Stimulated activated naive B cell treated with anti-CD40 and anti-IgM and Interleukin-4, amounts not matched to agents 10 μg/mL and 1 μg/mL and 100 μg/mL, for 72 hours (primary cell): ENCODE data around the gene NDST1.
"Not testable (repeated sequence)": the region's sequence is repeated elsewhere in the genome, so short reads cannot be mapped to it uniquely, and the experiment has no call there.

Source experiments
- ATAC-seq, 2 donors: fragments of 150-1000 bp; cut with Tn5 transposase; replicated peaks; 2 replicates each; pipeline ENCODE4 v1.10.0; 2021; ENCODE audit warnings: moderate library complexity in 1 of 2
- DNase-seq: peaks from one replicate; pipeline ENCODE4 v3.0.0; 2021
- H3K27ac Mint-ChIP-seq: one replicate; pipeline ENCODE4 v1.8.0; 2022; ENCODE audit warnings: mild to moderate bottlenecking, mixed read lengths
- H3K27me3 Mint-ChIP-seq, 2 donors: one replicate each; pipeline ENCODE4 v1.8.0; 2022; ENCODE audit warnings: mixed read lengths in 2 of 2
- H3K36me3 Mint-ChIP-seq, 2 donors: one replicate each; pipeline ENCODE4 v1.8.0; 2022; ENCODE audit warnings: mixed read lengths in 2 of 2, mild to moderate bottlenecking in 1 of 2
- H3K4me1 Mint-ChIP-seq, 2 donors: one replicate each; pipeline ENCODE4 v1.8.0; 2022; ENCODE audit warnings: mixed read lengths in 2 of 2, mild to moderate bottlenecking in 1 of 2
- H3K4me3 Mint-ChIP-seq, 2 donors: one replicate each; pipeline ENCODE4 v1.8.0; 2022; ENCODE audit warnings: mild to moderate bottlenecking in 2 of 2, mixed read lengths in 2 of 2, moderate library complexity in 1 of 2
- H3K9me3 Mint-ChIP-seq, 2 donors: one replicate each; pipeline ENCODE4 v1.8.0; 2022; ENCODE audit warnings: mixed read lengths in 2 of 2, mild to moderate bottlenecking in 1 of 2

The NDST1 gene

GRCh38 chr5:150507474-150508276 lies at the start of gene NDST1:
NDST1 (plus strand) TSS chr5:150508131; CDS start chr5:150521255, 13,124 bp downstream.
- no peak for DNase-seq
- H3K27ac Mint-ChIP-seq = no peak within 1 kb of the TSS
- H3K4me3 Mint-ChIP-seq = no peak within 1 kb of the TSS
- peaks cover 5 to 13% of the 10 kb centered on the region in 2 donors for H3K4me1 Mint-ChIP-seq
- H3K9me3 Mint-ChIP-seq = no peaks in the 10 kb centered on the region
- no peak for ATAC-seq
- no peaks in the 10 kb centered on the region for H3K27me3 Mint-ChIP-seq
- H3K36me3 Mint-ChIP-seq = no peaks in the 10 kb centered on the region

- Mint-ChIP-seq H3K36me3 (no peaks in the 10 kb centered on the region), H3K4me1 (peaks cover 24 to 44% of the 10 kb centered on the region in 2 donors), H3K9me3 (no peaks in the 10 kb centered on the region), H3K4me3 (peak overlapping the region; percentile 62 to 78), H3K27ac (no peak overlapping the region), H3K27me3 (no peaks in the 10 kb centered on the region)
- DNase-seq = peak; percentile 78
- peak; percentile 89 to 91 for ATAC-seq
Measured at GRCh38 chr5:150458802-150459557, 49.0 kb upstream of the NDST1 start.

- no peaks in the 10 kb centered on the region for H3K9me3 Mint-ChIP-seq
- no peak for ATAC-seq
- H3K4me3 Mint-ChIP-seq = no peak overlapping the region
- H3K27ac Mint-ChIP-seq = peak overlapping the region; percentile 86
- DNase-seq = no peak
- no peaks in the 10 kb centered on the region for H3K27me3 Mint-ChIP-seq
- H3K4me1 Mint-ChIP-seq = peaks cover 24 to 44% of the 10 kb centered on the region in 2 donors
- H3K36me3 Mint-ChIP-seq = no peaks in the 10 kb centered on the region
Measured at GRCh38 chr5:150460781-150461180, 47.1 kb upstream of the NDST1 start.

- H3K27ac Mint-ChIP-seq = peak overlapping the region; percentile 65
- H3K4me1 Mint-ChIP-seq = peaks cover 24 to 44% of the 10 kb centered on the region in 2 donors
- H3K27me3 Mint-ChIP-seq = no peaks in the 10 kb centered on the region
- peak; percentile 80 to 81 for ATAC-seq
- no peaks in the 10 kb centered on the region for H3K9me3 Mint-ChIP-seq
- peak; percentile 54 for DNase-seq
- no peaks in the 10 kb centered on the region for H3K36me3 Mint-ChIP-seq
- H3K4me3 Mint-ChIP-seq = no peak overlapping the region
Measured at GRCh38 chr5:150461231-150461630, 46.7 kb upstream of the NDST1 start.

GRCh38 chr5:150464554-150465012 lies 43.3 kb upstream of the NDST1 start:
- Mint-ChIP-seq H3K27me3 (no peaks in the 10 kb centered on the region), H3K4me3 (no peak overlapping the region), H3K9me3 (no peaks in the 10 kb centered on the region), H3K27ac (no peak overlapping the region), H3K4me1 (peaks cover 13 to 22% of the 10 kb centered on the region in 2 donors), H3K36me3 (no peaks in the 10 kb centered on the region)
- ATAC-seq = no peak
- DNase-seq = no peak

- DNase-seq = no peak
- no peaks in the 10 kb centered on the region for H3K9me3 Mint-ChIP-seq
- no peaks in the 10 kb centered on the region for H3K36me3 Mint-ChIP-seq
- H3K27me3 Mint-ChIP-seq = no peaks in the 10 kb centered on the region
- no peak overlapping the region for H3K27ac Mint-ChIP-seq
- no peak for ATAC-seq
- peaks cover 8 to 12% of the 10 kb centered on the region in 2 donors for H3K4me1 Mint-ChIP-seq
- H3K4me3 Mint-ChIP-seq = no peak overlapping the region
Measured at GRCh38 chr5:150465927-150466326, 42.0 kb upstream of the NDST1 start.

- ATAC-seq (no peak), DNase-seq (no peak)
- no peak overlapping the region for H3K4me3 Mint-ChIP-seq
- no peaks in the 10 kb centered on the region for H3K4me1 Mint-ChIP-seq
- H3K27me3 Mint-ChIP-seq = no peaks in the 10 kb centered on the region
- no peaks in the 10 kb centered on the region for H3K36me3 Mint-ChIP-seq
- H3K27ac Mint-ChIP-seq = no peak overlapping the region
- H3K9me3 Mint-ChIP-seq = no peaks in the 10 kb centered on the region
Measured at GRCh38 chr5:150468206-150468605, 39.7 kb upstream of the NDST1 start.

- H3K4me1 Mint-ChIP-seq = no peaks in the 10 kb centered on the region
- no peak for DNase-seq
- H3K36me3 Mint-ChIP-seq = no peaks in the 10 kb centered on the region
- H3K4me3 Mint-ChIP-seq = no peak overlapping the region
- no peaks in the 10 kb centered on the region for H3K9me3 Mint-ChIP-seq
- H3K27me3 Mint-ChIP-seq = no peaks in the 10 kb centered on the region
- no peak for ATAC-seq
- no peak overlapping the region for H3K27ac Mint-ChIP-seq
Measured at GRCh38 chr5:150469718-150470469, 38.0 kb upstream of the NDST1 start.

GRCh38 chr5:150473673-150474358 lies 34.1 kb upstream of the NDST1 start:
- Mint-ChIP-seq H3K27me3 (peaks cover 0 to 8% of the 10 kb centered on the region in 2 donors), H3K9me3 (no peaks in the 10 kb centered on the region), H3K36me3 (no peaks in the 10 kb centered on the region), H3K27ac (no peak overlapping the region), H3K4me1 (peaks cover 7 to 16% of the 10 kb centered on the region in 2 donors), H3K4me3 (no peak overlapping the region)
- no peak for ATAC-seq
- no peak for DNase-seq

- not testable (repeated sequence) for H3K36me3 Mint-ChIP-seq, DNase-seq, ATAC-seq, H3K27me3 Mint-ChIP-seq, H3K9me3 Mint-ChIP-seq, H3K4me3 Mint-ChIP-seq, H3K27ac Mint-ChIP-seq
- peaks cover 7 to 16% of the 10 kb centered on the region in 2 donors for H3K4me1 Mint-ChIP-seq
Measured at GRCh38 chr5:150476568-150476967, 31.4 kb upstream of the NDST1 start.

- H3K4me1 Mint-ChIP-seq = peaks cover 7 to 20% of the 10 kb centered on the region in 2 donors
- peaks cover 0 to 8% of the 10 kb centered on the region in 2 donors for H3K27me3 Mint-ChIP-seq
- ATAC-seq (no peak), DNase-seq (no peak)
- H3K4me3 Mint-ChIP-seq = no peak overlapping the region
- H3K27ac Mint-ChIP-seq = no peak overlapping the region
- H3K36me3 Mint-ChIP-seq = no peaks in the 10 kb centered on the region
- H3K9me3 Mint-ChIP-seq = no peaks in the 10 kb centered on the region
Measured at GRCh38 chr5:150479416-150479815, 28.5 kb upstream of the NDST1 start.

GRCh38 chr5:150481708-150481965 lies 26.3 kb upstream of the NDST1 start:
- ATAC-seq (no peak), DNase-seq (no peak)
- no peaks in the 10 kb centered on the region for H3K9me3 Mint-ChIP-seq
- H3K36me3 Mint-ChIP-seq = no peaks in the 10 kb centered on the region
- no peak overlapping the region for H3K4me3 Mint-ChIP-seq
- H3K27me3 Mint-ChIP-seq = peaks cover 3 to 4% of the 10 kb centered on the region in 2 donors
- H3K4me1 Mint-ChIP-seq = peaks cover 6 to 8% of the 10 kb centered on the region in 2 donors
- H3K27ac Mint-ChIP-seq = no peak overlapping the region

GRCh38 chr5:150481972-150482406 lies 25.9 kb upstream of the NDST1 start:
- Mint-ChIP-seq H3K27ac (no peak overlapping the region), H3K4me1 (peaks cover 3 to 6% of the 10 kb centered on the region in 2 donors), H3K4me3 (no peak overlapping the region), H3K27me3 (peaks cover under 1 to 3% of the 10 kb centered on the region in 2 donors), H3K36me3 (no peaks in the 10 kb centered on the region), H3K9me3 (no peaks in the 10 kb centered on the region)
- ATAC-seq (no peak), DNase-seq (no peak)
